CD14-positive monocyte (primary cell): Measurements from ENCODE around the gene ZNF292. TPM values are rescaled to one million over a fixed set of nuclear protein-coding genes. Genes with fewer than 3 reads are reported as not detected.

Experiments
- DNase-seq, 3 donors: peaks; one replicate each; pipeline ENCODE4 v3.0.0-alpha.2; 2011 to 2022
- H2AFZ ChIP-seq: 2 replicates; pipeline ENCODE4 v1.6.0; 2012; ENCODE audit warnings: mild to moderate bottlenecking, low read depth, low read length, inconsistent platforms; ENCODE audit not compliant: insufficient read depth, poor library complexity, severe bottlenecking
- H3K27ac ChIP-seq, 2 donors: 1 replicate in 1 of 2; 2 replicates in 1 of 2; pipeline ENCODE4 v1.5.1; 2012 to 2013; ENCODE audit warnings: low read length in 2 of 2, control low read depth in 1 of 2, inconsistent platforms in 1 of 2, low read depth in 1 of 2, mild to moderate bottlenecking in 1 of 2
- H3K27me3 ChIP-seq, 2 donors: one replicate each; pipeline versions ENCODE4 v1.6.0 to v1.6.1; 2011 to 2013; ENCODE audit warnings: low read length in 2 of 2; ENCODE audit not compliant: control insufficient read depth in 2 of 2, insufficient read depth in 2 of 2
- H3K36me3 ChIP-seq, 2 donors: replicated peaks in 1 of 2; 1 replicate in 1 of 2; 2 replicates in 1 of 2; pipeline versions ENCODE4 v1.5.1 to v1.6.1; 2012 to 2013; ENCODE audit warnings: low read length in 2 of 2, control low read depth in 1 of 2, inconsistent platforms in 1 of 2, mild to moderate bottlenecking in 1 of 2; ENCODE audit not compliant: insufficient read depth in 2 of 2, control insufficient read depth in 1 of 2
- H3K4me1 ChIP-seq, 2 donors: 1 replicate in 1 of 2; 2 replicates in 1 of 2; pipeline versions ENCODE4 v1.5.1 to v1.6.1; 2012 to 2013; ENCODE audit warnings: low read length in 2 of 2, control low read depth in 1 of 2, inconsistent platforms in 1 of 2, mild to moderate bottlenecking in 1 of 2, moderate library complexity in 1 of 2; ENCODE audit not compliant: insufficient read depth in 2 of 2, control insufficient read depth in 1 of 2
- H3K4me2 ChIP-seq: replicated peaks from 2 replicates; pipeline ENCODE3; 2012; ENCODE audit warnings: low read length, moderate library complexity, mild to moderate bottlenecking; ENCODE audit not compliant: poor library complexity, severe bottlenecking; ENCODE audit errors: extremely low read depth
- H3K4me3 ChIP-seq, 3 experiments: fragments of 200-600 bp in 1 of 3; sonication (generic) in 1 of 3; replicated peaks in 1 of 3; 1 replicate in 2 of 3; 2 replicates in 1 of 3; pipeline ENCODE4 v1.5.1; 2011 to 2013; ENCODE audit warnings: low read length in 3 of 3, mild to moderate bottlenecking in 3 of 3, control low read depth in 2 of 3, low read depth in 2 of 3, inconsistent platforms in 1 of 3, moderate library complexity in 1 of 3
- H3K79me2 ChIP-seq: 2 replicates; pipeline ENCODE4 v1.6.0; 2012; ENCODE audit warnings: mild to moderate bottlenecking, control low read depth, inconsistent platforms, low read length, moderate library complexity; ENCODE audit not compliant: insufficient read depth
- H3K9ac ChIP-seq: 2 replicates; pipeline ENCODE4 v1.6.0; 2017; ENCODE audit warnings: low read length, mild to moderate bottlenecking; ENCODE audit not compliant: insufficient read depth, poor library complexity, severe bottlenecking
- H3K9me3 ChIP-seq, 2 donors: replicated peaks in 1 of 2; 1 replicate in 1 of 2; 2 replicates in 1 of 2; pipeline versions ENCODE4 v1.5.1 to v1.6.1; 2012 to 2013; ENCODE audit warnings: low read length in 2 of 2, control low read depth in 1 of 2; ENCODE audit not compliant: control insufficient read depth in 1 of 2, insufficient read depth in 1 of 2
- H4K20me1 ChIP-seq: 2 replicates; pipeline ENCODE4 v1.6.0; 2012; ENCODE audit warnings: mild to moderate bottlenecking, low read length, control low read depth, moderate library complexity; ENCODE audit not compliant: insufficient read depth
- H3K27ac Mint-ChIP-seq, 7 donors: one replicate each; pipeline ENCODE4 v1.8.0; 2020; ENCODE audit warnings: mild to moderate bottlenecking in 7 of 7, mixed read lengths in 7 of 7, moderate library complexity in 6 of 7, inconsistent platforms in 2 of 7
- H3K27me3 Mint-ChIP-seq, 3 donors: one replicate each; pipeline ENCODE4 v1.8.0; 2021 to 2022; ENCODE audit warnings: low read depth in 3 of 3, mild to moderate bottlenecking in 3 of 3, mixed read lengths in 3 of 3, moderate library complexity in 3 of 3, inconsistent platforms in 1 of 3
- H3K36me3 Mint-ChIP-seq, 2 donors: one replicate each; pipeline ENCODE4 v1.8.0; 2020; ENCODE audit warnings: mixed read lengths in 2 of 2, inconsistent platforms in 1 of 2, mild to moderate bottlenecking in 1 of 2
- H3K4me1 Mint-ChIP-seq: one replicate; pipeline ENCODE4 v1.8.0; 2020; ENCODE audit warnings: mild to moderate bottlenecking, mixed read lengths
- H3K4me3 Mint-ChIP-seq, 2 donors: one replicate each; pipeline ENCODE4 v1.8.0; 2020; ENCODE audit warnings: mild to moderate bottlenecking in 2 of 2, mixed read lengths in 2 of 2, moderate library complexity in 1 of 2
- H3K9me3 Mint-ChIP-seq, 7 donors: one replicate each; pipeline ENCODE4 v1.8.0; 2020 to 2022; ENCODE audit warnings: mixed read lengths in 7 of 7, mild to moderate bottlenecking in 6 of 7, moderate library complexity in 6 of 7, inconsistent platforms in 2 of 7
- CTCF ChIP-seq: fragments of 200-600 bp; IDR thresholded peaks from one replicate; pipeline ENCODE4 v1.8.0; 2022; ENCODE audit warnings: antibody characterized with exemption, mild to moderate bottlenecking
- WGBS: methylation state at CpG from one replicate; pipeline ENCODE4 v1.1.5; 2013; ENCODE audit warnings: missing lambda C conversion rate; ENCODE audit not compliant: insufficient coverage; 5-methylcytosine and 5-hydroxymethylcytosine counted together
- intact Hi-C, 2 donors: fragments of 100-400 bp; cut with micrococcal nuclease; formaldehyde crosslinking; loops; one replicate each; pipeline versions ENCODE4 v1.15.0 to v1.15.1; 2023
- polyA plus RNA-seq, 3 donors: library from polyadenylated mRNA; depleted of rRNA in 1 of 3; unstranded in 2 of 3; stranded (reverse) in 1 of 3; fragments of 300-500 nt in 2 of 3; fragments of >200 nt in 1 of 3; fragmentation: Illumina TruSeq in 2 of 3; gene quantifications; 1 replicate in 2 of 3; 2 replicates in 1 of 3; pipeline ENCODE4 v1.2.3, GENCODE V29; 2012 to 2021

ZNF292 gene
- polyA plus RNA-seq, 3 donors: 4.8 to 7.7 (median 7.6) TPM

- peaks cover 1% of the 10 kb centered on the region for H3K4me1 Mint-ChIP-seq
- Histone ChIP-seq H3K4me2 (no peak overlapping the region), H3K9me3 (no peaks in the 10 kb centered on the region), H2AFZ (no peak overlapping the region), H3K79me2 (no peaks in the 10 kb centered on the region), H4K20me1 (no peaks in the 10 kb centered on the region), H3K4me1 (no peaks in the 10 kb centered on the region), H3K27ac (no peak overlapping the region), H3K36me3 (peaks cover 35 to 77% of the 10 kb centered on the region in 2 donors), H3K27me3 (no peaks in the 10 kb centered on the region), H3K4me3 (no peak overlapping the region), H3K9ac (no peak overlapping the region)
- H3K36me3 Mint-ChIP-seq: peaks cover 53 to 70% of the 10 kb centered on the region in 2 donors
- DNase-seq: no peak
- no peaks in the 10 kb centered on the region for H3K9me3 Mint-ChIP-seq
- H3K27me3 Mint-ChIP-seq: no peaks in the 10 kb centered on the region
- intact Hi-C loops: no loop called here
- H3K4me3 Mint-ChIP-seq: no peak overlapping the region
- TF ChIP-seq CTCF: no peak
- H3K27ac Mint-ChIP-seq: peak overlapping the region in 1 of 7 donors; percentile 17
These were observed 70.6 kb downstream of the ZNF292 start for GRCh38 chr6:87225937-87226336.

GRCh38 chr6:87230801-87231200, 75.4 kb downstream of the ZNF292 start:
- H3K27ac ChIP-seq: no peak overlapping the region
- no peaks in the 10 kb centered on the region for H3K27me3 Mint-ChIP-seq

More at GRCh38 chr6:87230801-87231200, 75.4 kb downstream of the ZNF292 start:
- Mint-ChIP-seq H3K4me1 (no peaks in the 10 kb centered on the region), H3K4me3 (no peak overlapping the region), H3K9me3 (no peaks in the 10 kb centered on the region), H3K36me3 (peaks cover 28 to 47% of the 10 kb centered on the region in 2 donors), H3K27ac (no peak overlapping the region)
- intact Hi-C loops: loop anchor here (10.0 kb wide), 2 partner anchors 76 to 96 kb away; partner anchors contain the start of gene ZNF292 (in 1 of the 2)
- no peak overlapping the region for H3K4me2 ChIP-seq
- H4K20me1 ChIP-seq: peaks cover 6% of the 10 kb centered on the region
- no peak overlapping the region for H2AFZ ChIP-seq
- H3K79me2 ChIP-seq: peaks cover 4% of the 10 kb centered on the region
- H3K9me3 ChIP-seq: no peaks in the 10 kb centered on the region
- no peak overlapping the region for H3K4me3 ChIP-seq
- no peaks in the 10 kb centered on the region for H3K4me1 ChIP-seq
- DNase-seq: no peak
- H3K27me3 ChIP-seq: no peaks in the 10 kb centered on the region
- H3K9ac ChIP-seq: no peak overlapping the region
- no peak for TF ChIP-seq CTCF
- WGBS: no CpG with 5 or more reads among the region's 1 CpG
- peaks cover 25 to 66% of the 10 kb centered on the region in 2 donors for H3K36me3 ChIP-seq
